ENCODE measurements around the gene ATP2A1. TPM values are rescaled to one million over a fixed set of nuclear protein-coding genes. Genes with fewer than 3 reads are reported as not detected.

Gene ATP2A1
- total and polyA plus RNA-seq, 2 of the 8 experiments (the other 6 are each of a cell fraction or from before 2014, with no cell fraction given), result 1.7 to 2.4 TPM

DNA sequence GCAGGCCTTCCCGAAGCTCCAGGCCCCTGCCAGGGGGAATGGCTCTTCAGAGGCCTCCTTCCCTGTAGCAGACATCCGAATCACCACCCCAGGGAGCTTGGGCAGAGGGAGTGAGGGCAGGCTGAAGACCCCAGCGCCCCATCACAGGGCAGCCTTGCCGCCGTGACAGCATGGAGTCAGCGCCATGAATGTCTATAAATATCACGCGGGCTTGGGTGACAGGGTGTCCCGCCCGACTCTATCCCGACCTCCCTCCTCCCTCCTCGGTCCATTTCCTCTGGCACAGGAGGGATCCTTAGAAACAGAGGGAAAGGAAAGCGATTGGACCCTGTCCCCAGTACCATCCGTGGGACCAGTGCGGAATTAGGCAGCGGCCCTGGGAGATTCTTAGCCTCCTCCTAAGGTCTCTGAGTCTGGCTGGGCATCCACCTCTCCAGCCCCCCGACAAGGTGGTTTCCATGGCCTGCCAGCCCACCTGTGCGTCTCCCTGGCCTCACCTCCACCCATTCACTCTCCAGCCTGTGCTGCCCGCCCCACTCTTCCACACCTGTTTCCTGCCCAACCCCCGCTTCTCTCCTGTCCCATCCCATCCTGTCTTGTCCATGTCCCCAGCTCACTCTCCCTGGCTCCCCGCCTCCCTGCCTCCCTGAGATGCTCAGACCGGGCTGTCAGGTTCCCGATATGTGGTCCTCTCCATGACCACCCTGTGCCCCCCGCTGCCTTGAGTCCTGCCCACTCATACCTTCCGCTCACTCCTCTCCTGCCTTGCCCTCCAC is 5.1 kb downstream of the ATP2A1 start (continued):
- TF ChIP-seq, protein P1, sequence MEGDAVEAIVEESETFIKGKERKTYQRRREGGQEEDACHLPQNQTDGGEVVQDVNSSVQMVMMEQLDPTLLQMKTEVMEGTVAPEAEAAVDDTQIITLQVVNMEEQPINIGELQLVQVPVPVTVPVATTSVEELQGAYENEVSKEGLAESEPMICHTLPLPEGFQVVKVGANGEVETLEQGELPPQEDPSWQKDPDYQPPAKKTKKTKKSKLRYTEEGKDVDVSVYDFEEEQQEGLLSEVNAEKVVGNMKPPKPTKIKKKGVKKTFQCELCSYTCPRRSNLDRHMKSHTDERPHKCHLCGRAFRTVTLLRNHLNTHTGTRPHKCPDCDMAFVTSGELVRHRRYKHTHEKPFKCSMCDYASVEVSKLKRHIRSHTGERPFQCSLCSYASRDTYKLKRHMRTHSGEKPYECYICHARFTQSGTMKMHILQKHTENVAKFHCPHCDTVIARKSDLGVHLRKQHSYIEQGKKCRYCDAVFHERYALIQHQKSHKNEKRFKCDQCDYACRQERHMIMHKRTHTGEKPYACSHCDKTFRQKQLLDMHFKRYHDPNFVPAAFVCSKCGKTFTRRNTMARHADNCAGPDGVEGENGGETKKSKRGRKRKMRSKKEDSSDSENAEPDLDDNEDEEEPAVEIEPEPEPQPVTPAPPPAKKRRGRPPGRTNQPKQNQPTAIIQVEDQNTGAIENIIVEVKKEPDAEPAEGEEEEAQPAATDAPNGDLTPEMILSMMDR (IDR thresholded peaks at IDR 0.05; ENCODE audit: control extremely low read depth in 1 of 3, insufficient read depth in 1 of 3, low read depth in 1 of 3, low read length in 3 of 3), result no peak
- TF ChIP-seq ATF2 (IDR thresholded peaks at IDR 0.05; ENCODE audit: low read length) (no peak), TAF1 (IDR thresholded peaks at IDR 0.05; ENCODE audit: low read depth, low read length) (no peak), MAX (IDR thresholded peaks at IDR 0.05) (no peak), RAD21 (IDR thresholded peaks at IDR 0.05 in 1 of 2, conservative IDR thresholded peaks at IDR 0.05 in 1 of 2; ENCODE audit: low read depth in 2 of 2, low read length in 2 of 2) (no peak), TCF12 (IDR thresholded peaks at IDR 0.05; ENCODE audit: low read depth, low read length) (no peak), HDAC2 (IDR thresholded peaks at IDR 0.05; ENCODE audit: borderline replicate concordance in 1 of 2, low read depth in 2 of 2, low read length in 2 of 2) (no peak), SIX5 (IDR thresholded peaks at IDR 0.05; ENCODE audit: low read depth, low read length) (no peak), ASH2L (IDR thresholded peaks at IDR 0.05; ENCODE audit: low read length) (no peak), BCL11A (IDR thresholded peaks at IDR 0.05; ENCODE audit: low read depth in 2 of 2, low read length in 2 of 2) (no peak), SP1 (IDR thresholded peaks at IDR 0.05; ENCODE audit: low read depth, low read length) (no peak)

Data from H1 (cell line).